Stimulated activated naive B cell treated with anti-CD40 and anti-IgM and Interleukin-4, amounts not matched to agents 10 μg/mL and 1 μg/mL and 100 μg/mL, for 72 hours (primary cell): ENCODE measurements around the gene ITGB8.
"Not testable (repeated sequence)": the region's sequence is repeated elsewhere in the genome, so short reads cannot be mapped to it uniquely, and the experiment has no call there.

Source experiments
- ATAC-seq, 2 donors: fragments of 150-1000 bp; cut with Tn5 transposase; replicated peaks; 2 replicates each; pipeline ENCODE4 v1.10.0; 2021; ENCODE audit warnings: moderate library complexity in 1 of 2
- DNase-seq: peaks from one replicate; pipeline ENCODE4 v3.0.0; 2021
- H3K27ac Mint-ChIP-seq: one replicate; pipeline ENCODE4 v1.8.0; 2022; ENCODE audit warnings: mild to moderate bottlenecking, mixed read lengths
- H3K27me3 Mint-ChIP-seq, 2 donors: one replicate each; pipeline ENCODE4 v1.8.0; 2022; ENCODE audit warnings: mixed read lengths in 2 of 2
- H3K36me3 Mint-ChIP-seq, 2 donors: one replicate each; pipeline ENCODE4 v1.8.0; 2022; ENCODE audit warnings: mixed read lengths in 2 of 2, mild to moderate bottlenecking in 1 of 2
- H3K4me1 Mint-ChIP-seq, 2 donors: one replicate each; pipeline ENCODE4 v1.8.0; 2022; ENCODE audit warnings: mixed read lengths in 2 of 2, mild to moderate bottlenecking in 1 of 2
- H3K4me3 Mint-ChIP-seq, 2 donors: one replicate each; pipeline ENCODE4 v1.8.0; 2022; ENCODE audit warnings: mild to moderate bottlenecking in 2 of 2, mixed read lengths in 2 of 2, moderate library complexity in 1 of 2
- H3K9me3 Mint-ChIP-seq, 2 donors: one replicate each; pipeline ENCODE4 v1.8.0; 2022; ENCODE audit warnings: mixed read lengths in 2 of 2, mild to moderate bottlenecking in 1 of 2

The ITGB8 gene

DNA sequence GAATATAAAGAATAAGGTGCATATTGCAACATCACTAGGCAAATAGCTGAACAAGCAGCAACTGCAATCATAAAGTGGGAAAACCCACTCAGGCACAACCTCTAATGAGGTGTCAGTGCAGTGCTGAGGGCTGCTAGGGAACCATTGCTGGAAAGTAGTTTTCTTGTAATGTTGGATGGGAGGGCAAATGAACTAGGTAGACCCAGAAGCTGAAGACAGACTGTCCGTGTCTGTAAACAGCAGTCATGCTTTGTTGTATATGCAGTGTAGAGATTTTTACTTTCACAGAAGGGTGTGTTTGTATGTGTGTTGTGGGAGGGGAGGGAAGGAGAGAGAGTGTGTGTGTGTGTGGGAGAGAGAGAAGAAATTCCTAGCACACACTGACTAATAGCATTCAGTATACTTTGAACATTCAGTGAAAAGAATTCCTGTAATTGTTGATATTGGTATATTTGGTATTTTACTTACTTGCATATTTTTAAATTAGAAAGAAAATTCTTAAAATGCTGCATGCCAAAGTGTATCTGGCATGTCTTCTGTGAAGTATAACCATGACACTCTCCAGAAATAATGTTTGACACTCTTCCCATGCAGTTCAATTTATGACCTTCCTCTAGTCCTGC is 28.8 kb downstream of the ITGB8 start:
- no peak for ATAC-seq
- no peak for DNase-seq
- no peak overlapping the region for H3K27ac Mint-ChIP-seq

GRCh38 chr7:20362574-20363253 is 32.0 kb downstream of the ITGB8 start:
- Mint-ChIP-seq H3K9me3 (no peaks in the 10 kb centered on the region), H3K27ac (no peak overlapping the region), H3K27me3 (peaks cover 15 to 24% of the 10 kb centered on the region in 2 donors), H3K36me3 (no peaks in the 10 kb centered on the region), H3K4me1 (no peaks in the 10 kb centered on the region), H3K4me3 (no peak overlapping the region)
- ATAC-seq (no peak), DNase-seq (no peak)

More for the DNA sequence above, 28.8 kb downstream of the ITGB8 start:
- Mint-ChIP-seq H3K4me3 (no peak overlapping the region), H3K36me3 (no peaks in the 10 kb centered on the region), H3K27me3 (peaks cover 10 to 11% of the 10 kb centered on the region in 2 donors), H3K9me3 (no peaks in the 10 kb centered on the region), H3K4me1 (no peaks in the 10 kb centered on the region)

- Mint-ChIP-seq H3K36me3 (no peaks in the 10 kb centered on the region), H3K4me3 (no peak overlapping the region), H3K4me1 (no peaks in the 10 kb centered on the region), H3K27me3 (peaks cover 19 to 24% of the 10 kb centered on the region in 2 donors), H3K27ac (no peak overlapping the region), H3K9me3 (peaks cover 0 to 4% of the 10 kb centered on the region in 2 donors)
- ATAC-seq, result no peak
- DNase-seq, result no peak
Measured at GRCh38 chr7:20364571-20365196, 34.0 kb downstream of the ITGB8 start.

DNA sequence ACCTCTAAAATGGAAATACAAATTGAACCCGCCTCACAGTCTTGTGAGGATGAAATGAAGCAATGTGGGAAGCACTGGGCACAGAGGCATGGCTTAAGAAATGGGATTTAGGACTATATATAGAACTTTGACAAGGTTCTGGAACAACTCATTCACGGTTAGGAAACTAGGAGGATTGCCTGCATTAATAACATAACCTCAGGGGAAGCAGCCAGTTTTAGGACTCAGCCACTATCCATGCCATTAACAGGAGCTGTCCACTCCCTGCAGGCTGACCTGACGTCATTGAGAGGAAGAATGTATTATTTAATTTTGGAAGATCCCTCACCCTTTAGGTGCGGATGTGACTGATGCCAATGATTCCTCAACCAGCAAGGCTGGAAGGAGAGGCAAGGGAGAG is 34.8 kb downstream of the ITGB8 start:
- DNase-seq (no peak), ATAC-seq (no peak)
- no peaks in the 10 kb centered on the region for H3K36me3 Mint-ChIP-seq
- H3K9me3 Mint-ChIP-seq, result peaks cover 0 to 4% of the 10 kb centered on the region in 2 donors
- no peaks in the 10 kb centered on the region for H3K4me1 Mint-ChIP-seq
- H3K27me3 Mint-ChIP-seq, result peaks cover 19 to 20% of the 10 kb centered on the region in 2 donors
- no peak overlapping the region for H3K27ac Mint-ChIP-seq
- no peak overlapping the region for H3K4me3 Mint-ChIP-seq

DNA sequence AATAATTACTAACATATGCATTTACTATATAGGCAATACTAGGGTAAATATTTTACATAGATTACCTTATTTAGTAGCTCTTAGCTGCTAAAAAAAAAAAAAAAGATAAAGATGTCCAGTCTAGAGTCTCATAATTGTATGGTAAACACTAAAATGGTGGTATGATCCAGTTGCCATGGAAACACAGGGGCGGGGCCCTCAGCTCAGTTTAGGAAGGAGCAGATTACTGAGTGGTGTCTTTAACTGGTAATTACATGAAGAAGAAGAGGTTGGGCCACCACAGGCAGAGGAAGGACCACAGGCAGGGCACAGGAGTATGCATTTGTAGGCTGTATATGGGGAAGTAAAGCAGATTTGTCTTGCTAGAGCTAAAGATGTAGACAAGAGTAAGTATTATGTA is 43.7 kb downstream of the ITGB8 start:
- Mint-ChIP-seq H3K4me1 (no peaks in the 10 kb centered on the region), H3K4me3 (no peak overlapping the region), H3K27ac (no peak overlapping the region), H3K9me3 (no peaks in the 10 kb centered on the region), H3K36me3 (no peaks in the 10 kb centered on the region), H3K27me3 (no peaks in the 10 kb centered on the region)
- ATAC-seq, result no peak
- no peak for DNase-seq

- no peaks in the 10 kb centered on the region for H3K36me3 Mint-ChIP-seq
- no peaks in the 10 kb centered on the region for H3K4me1 Mint-ChIP-seq
- DNase-seq (no peak), ATAC-seq (no peak)
- peaks cover 0 to 2% of the 10 kb centered on the region in 2 donors for H3K9me3 Mint-ChIP-seq
- no peak overlapping the region for H3K4me3 Mint-ChIP-seq
- H3K27ac Mint-ChIP-seq, result no peak overlapping the region
- peaks cover 0 to 4% of the 10 kb centered on the region in 2 donors for H3K27me3 Mint-ChIP-seq
Measured at GRCh38 chr7:20376796-20377195, 46.1 kb downstream of the ITGB8 start.

DNA sequence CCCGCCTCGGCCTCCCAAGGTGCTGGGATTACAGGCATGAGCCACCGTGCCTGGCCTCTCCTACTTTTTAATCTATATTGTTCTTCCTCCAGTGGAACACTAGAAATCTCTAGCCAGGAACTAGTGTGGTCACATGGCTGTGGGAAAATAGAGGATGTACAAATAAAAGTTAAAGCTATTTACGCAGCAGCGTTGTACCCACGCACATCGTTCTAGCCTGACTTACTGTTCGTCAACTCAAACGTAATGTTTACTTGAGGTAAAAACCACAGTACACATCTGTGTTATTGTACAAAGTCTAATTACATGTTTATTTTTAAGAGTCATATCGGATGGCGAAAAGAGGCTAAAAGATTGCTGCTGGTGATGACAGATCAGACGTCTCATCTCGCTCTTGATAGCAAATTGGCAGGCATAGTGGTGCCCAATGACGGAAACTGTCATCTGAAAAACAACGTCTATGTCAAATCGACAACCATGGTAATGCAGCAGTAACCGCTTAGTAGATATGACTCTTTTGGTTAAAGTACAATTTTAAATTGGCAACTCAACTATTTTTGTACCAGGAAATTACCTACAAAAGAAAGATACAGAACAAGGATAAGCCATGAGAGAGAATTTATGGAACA is 50.8 kb downstream of the ITGB8 start:
- Mint-ChIP-seq H3K27ac (no peak overlapping the region), H3K4me1 (no peaks in the 10 kb centered on the region), H3K36me3 (no peaks in the 10 kb centered on the region), H3K9me3 (peaks cover 0 to 2% of the 10 kb centered on the region in 2 donors), H3K4me3 (no peak overlapping the region), H3K27me3 (peaks cover 0 to 4% of the 10 kb centered on the region in 2 donors)
- ATAC-seq (no peak), DNase-seq (no peak)

DNA sequence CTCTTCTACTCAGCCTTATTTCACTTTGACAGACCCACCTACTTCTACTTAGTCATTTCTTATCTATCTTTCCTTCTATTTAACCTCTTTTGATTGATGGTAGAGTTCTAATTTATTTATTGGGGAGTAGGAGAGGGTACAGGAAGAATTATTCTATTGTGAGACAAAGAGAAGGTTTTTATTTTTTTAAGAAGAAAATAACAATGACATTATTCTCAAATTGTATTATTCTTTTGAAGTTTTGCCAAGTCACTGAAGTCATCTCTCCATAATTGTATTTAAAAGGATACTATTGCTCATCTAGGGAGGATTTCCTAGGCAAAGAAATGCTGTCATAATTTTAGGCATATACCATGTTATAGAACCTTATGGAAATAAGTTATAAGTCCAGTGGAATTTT is 52.7 kb downstream of the ITGB8 start:
- no peak for ATAC-seq
- Mint-ChIP-seq H3K9me3 (peaks cover 0 to 2% of the 10 kb centered on the region in 2 donors), H3K4me1 (no peaks in the 10 kb centered on the region), H3K27me3 (peaks cover 0 to 4% of the 10 kb centered on the region in 2 donors), H3K4me3 (no peak overlapping the region), H3K36me3 (no peaks in the 10 kb centered on the region), H3K27ac (no peak overlapping the region)
- DNase-seq, result no peak

GRCh38 chr7:20385126-20385525 is 54.4 kb downstream of the ITGB8 start:
- Mint-ChIP-seq H3K36me3 (no peaks in the 10 kb centered on the region), H3K4me1 (peaks cover 2 to 5% of the 10 kb centered on the region in 2 donors), H3K27me3 (peaks cover 0 to 4% of the 10 kb centered on the region in 2 donors), H3K4me3 (no peak overlapping the region), H3K27ac (no peak overlapping the region), H3K9me3 (peaks cover 0 to 2% of the 10 kb centered on the region in 2 donors)
- DNase-seq (no peak), ATAC-seq (no peak)

DNA sequence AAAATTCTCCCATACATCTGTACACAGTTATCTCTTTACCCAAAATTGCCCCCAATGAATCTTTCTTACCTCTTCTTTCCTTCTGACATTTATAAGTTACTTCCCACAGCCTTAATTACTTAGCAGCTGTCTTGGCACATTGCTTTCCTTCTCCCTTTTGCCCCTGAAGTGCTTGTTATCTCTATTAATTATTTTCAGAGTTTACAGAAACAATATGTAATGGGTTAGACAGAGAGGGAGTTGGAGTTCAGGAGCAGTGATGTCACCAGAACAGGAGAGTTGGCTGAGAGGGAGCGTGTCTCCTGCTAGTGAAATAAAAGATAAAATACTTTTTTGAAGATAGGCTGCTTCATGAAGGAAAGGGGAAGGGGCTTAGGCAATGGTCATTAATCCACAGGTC is 57.4 kb downstream of the ITGB8 start:
- Mint-ChIP-seq H3K4me1 (peaks cover 2 to 5% of the 10 kb centered on the region in 2 donors), H3K9me3 (no peaks in the 10 kb centered on the region), H3K36me3 (no peaks in the 10 kb centered on the region), H3K27ac (no peak overlapping the region), H3K27me3 (no peaks in the 10 kb centered on the region), H3K4me3 (no peak overlapping the region)
- DNase-seq, result no peak
- no peak for ATAC-seq

DNA sequence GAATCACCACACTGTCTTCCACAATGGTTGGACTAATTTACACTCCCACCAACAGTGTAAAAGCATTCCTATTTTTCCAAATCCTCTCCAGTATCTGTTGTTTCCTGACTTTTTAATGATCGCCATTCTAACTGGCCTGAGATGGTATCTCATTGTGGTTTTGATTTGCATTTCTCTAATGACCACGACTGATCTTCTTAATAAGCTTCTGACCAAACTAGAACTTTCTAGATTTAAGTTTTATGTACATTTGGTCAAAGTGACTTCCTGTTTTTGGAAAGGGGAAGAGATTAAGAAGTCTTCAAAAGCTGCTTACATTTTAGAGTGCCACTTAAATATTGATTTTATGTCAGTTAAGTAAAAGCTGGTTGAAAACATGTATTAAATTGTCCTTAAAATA is 58.5 kb downstream of the ITGB8 start:
- H3K4me1 Mint-ChIP-seq, DNase-seq, H3K36me3 Mint-ChIP-seq, ATAC-seq, H3K27ac Mint-ChIP-seq, H3K4me3 Mint-ChIP-seq, H3K9me3 Mint-ChIP-seq, H3K27me3 Mint-ChIP-seq: not testable (repeated sequence)

DNA sequence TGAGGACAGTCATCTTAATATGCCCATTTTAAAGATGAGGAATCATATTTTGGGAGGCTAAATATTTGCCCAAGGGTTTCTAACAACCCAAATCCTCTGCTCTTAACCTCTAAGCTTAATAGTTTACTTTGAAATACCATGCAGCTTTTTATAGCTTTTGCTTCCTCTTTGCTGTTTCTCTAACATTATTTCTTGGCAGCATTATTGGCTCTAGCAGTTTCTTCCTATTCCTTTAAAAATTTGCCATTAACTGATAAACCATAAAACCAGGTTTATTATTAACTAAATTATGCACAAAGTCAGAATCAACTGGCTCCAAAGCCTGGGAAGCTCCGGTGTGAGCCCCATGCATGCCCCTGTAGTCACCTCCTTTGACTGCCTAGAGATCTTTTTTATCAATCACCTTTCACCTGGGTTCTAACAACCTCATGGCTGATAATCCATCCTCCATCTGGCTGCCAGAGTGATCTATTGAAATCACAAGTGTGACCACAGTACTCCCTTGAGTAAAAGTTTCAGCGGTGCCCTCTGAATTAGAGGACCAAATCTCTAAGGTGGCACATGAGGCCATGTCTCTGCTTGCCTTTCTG is 62.4 kb downstream of the ITGB8 start:
- ATAC-seq, result no peak
- Mint-ChIP-seq H3K27ac (no peak overlapping the region), H3K4me3 (no peak overlapping the region), H3K27me3 (no peaks in the 10 kb centered on the region), H3K4me1 (peaks cover 2 to 5% of the 10 kb centered on the region in 2 donors), H3K9me3 (no peaks in the 10 kb centered on the region), H3K36me3 (no peaks in the 10 kb centered on the region)
- no peak for DNase-seq

GRCh38 chr7:20393616-20394015 is 62.9 kb downstream of the ITGB8 start:
- Mint-ChIP-seq H3K4me3 (no peak overlapping the region), H3K27me3 (no peaks in the 10 kb centered on the region), H3K9me3 (no peaks in the 10 kb centered on the region), H3K36me3 (no peaks in the 10 kb centered on the region), H3K4me1 (peaks cover 2 to 5% of the 10 kb centered on the region in 2 donors), H3K27ac (no peak overlapping the region)
- DNase-seq (no peak), ATAC-seq (no peak)

- H3K4me3 Mint-ChIP-seq, result no peak overlapping the region
- no peak overlapping the region for H3K27ac Mint-ChIP-seq
- peaks cover 0 to 2% of the 10 kb centered on the region in 2 donors for H3K4me1 Mint-ChIP-seq
- DNase-seq, result no peak
- no peaks in the 10 kb centered on the region for H3K9me3 Mint-ChIP-seq
- H3K27me3 Mint-ChIP-seq, result no peaks in the 10 kb centered on the region
- no peaks in the 10 kb centered on the region for H3K36me3 Mint-ChIP-seq
- no peak for ATAC-seq
Measured at GRCh38 chr7:20394284-20394683, 63.6 kb downstream of the ITGB8 start.
